GM21528 (cell line): ENCODE measurements around the gene GAB4.
"Not testable (repeated sequence)": the region's sequence is repeated elsewhere in the genome, so short reads cannot be mapped to it uniquely, and the experiment has no call there.

Experiments
- ATAC-seq: cut with Tn5 transposase; IDR thresholded peaks from one replicate; pipeline ENCODE4 v1.9.1; 2021; ENCODE audit warnings: mild to moderate bottlenecking, moderate library complexity; ENCODE audit not compliant: unreplicated experiment, low FRiP score

GAB4 gene, protein sequence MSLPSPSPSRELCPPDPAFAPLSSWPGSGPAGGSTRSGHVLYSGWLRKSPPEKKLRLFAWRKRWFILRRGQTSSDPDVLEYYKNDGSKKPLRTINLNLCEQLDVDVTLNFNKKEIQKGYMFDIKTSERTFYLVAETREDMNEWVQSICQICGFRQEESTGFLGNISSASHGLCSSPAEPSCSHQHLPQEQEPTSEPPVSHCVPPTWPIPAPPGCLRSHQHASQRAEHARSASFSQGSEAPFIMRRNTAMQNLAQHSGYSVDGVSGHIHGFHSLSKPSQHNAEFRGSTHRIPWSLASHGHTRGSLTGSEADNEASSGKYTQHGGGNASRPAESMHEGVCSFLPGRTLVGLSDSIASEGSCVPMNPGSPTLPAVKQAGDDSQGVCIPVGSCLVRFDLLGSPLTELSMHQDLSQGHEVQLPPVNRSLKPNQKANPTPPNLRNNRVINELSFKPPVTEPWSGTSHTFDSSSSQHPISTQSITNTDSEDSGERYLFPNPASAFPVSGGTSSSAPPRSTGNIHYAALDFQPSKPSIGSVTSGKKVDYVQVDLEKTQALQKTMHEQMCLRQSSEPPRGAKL

DNA sequence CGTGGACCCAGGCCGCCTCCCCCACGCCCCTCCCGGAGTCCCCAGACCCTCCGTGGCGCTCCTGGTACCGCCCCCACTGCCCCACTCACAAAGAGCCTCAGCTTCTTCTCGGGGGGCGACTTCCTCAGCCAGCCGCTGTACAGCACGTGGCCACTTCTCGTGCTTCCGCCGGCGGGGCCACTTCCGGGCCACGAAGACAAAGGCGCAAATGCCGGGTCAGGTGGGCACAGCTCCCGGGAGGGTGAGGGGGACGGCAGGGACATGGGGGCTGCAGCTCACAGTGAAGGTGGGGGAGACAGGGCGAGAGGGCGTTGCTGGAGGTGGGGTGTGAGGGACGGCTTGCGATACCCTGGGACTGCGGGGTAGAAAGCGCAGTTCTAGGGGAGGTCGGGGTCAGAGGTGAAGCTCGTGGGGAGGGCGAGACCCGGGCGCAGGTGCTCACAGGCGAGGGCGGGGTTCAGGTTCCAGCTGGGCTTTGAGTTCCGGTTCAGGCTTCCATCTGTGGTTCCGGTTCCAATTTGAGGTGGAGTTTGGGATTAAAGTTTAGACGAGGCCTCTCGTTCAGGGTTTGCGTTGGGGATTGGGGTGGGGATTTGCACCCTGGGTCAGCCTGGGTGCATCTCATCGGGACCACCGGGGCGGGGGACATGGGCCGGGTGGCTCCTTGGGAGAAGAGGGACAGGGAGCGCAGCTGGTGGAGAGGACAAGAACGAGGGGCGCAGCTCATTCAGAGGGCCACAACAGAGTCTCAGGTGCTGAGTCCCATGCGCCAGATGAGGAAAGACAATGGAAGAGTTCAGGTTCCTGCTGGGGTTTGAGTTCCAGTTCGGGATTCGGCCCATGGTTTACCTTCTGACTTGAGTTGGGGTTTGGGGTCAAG is at the start of gene GAB4:
GAB4 (minus strand) TSS at position 371 of the 880 bp plus-strand sequence; CDS start at position 263, 108 bp downstream.
- ATAC-seq, result no peak

DNA sequence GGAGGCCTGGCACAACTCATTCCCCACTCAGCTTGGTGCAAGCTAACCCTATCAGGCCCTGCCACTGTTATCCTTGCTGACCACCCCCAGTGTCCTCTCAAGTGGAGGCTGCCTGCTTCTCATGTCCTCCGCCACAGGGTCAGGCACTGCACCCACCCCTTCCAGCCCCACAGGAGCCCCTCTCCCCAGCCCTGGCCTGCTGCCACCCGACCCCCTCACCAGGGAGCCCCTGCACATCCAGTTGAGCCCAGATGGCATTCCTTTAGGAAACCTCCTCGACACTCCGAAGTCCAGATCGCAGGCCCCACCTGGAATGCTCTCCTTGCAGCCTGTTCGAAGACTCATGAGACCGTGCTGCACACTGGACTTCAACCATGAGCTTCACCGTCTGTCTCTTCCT is 48.8 kb upstream of the GAB4 start:
- ATAC-seq, result no peak

DNA sequence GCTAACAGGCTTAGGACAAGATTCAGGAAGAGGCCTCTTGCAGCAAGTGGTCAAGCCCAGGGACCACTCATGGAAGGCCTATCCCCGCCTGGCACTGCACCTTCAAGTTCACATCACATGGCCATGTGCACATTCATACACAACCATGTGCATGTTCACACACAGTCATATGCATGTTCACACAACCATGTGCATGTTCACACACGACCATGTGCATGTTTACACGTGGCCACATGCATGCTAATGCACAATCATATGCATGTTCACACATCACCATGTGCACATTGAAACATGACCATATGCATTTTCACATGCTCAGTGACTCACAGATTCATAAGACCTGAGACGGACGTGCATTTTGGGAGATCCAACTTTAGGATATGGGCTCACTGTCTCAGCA is 48.0 kb upstream of the GAB4 start:
- ATAC-seq, result no peak

DNA sequence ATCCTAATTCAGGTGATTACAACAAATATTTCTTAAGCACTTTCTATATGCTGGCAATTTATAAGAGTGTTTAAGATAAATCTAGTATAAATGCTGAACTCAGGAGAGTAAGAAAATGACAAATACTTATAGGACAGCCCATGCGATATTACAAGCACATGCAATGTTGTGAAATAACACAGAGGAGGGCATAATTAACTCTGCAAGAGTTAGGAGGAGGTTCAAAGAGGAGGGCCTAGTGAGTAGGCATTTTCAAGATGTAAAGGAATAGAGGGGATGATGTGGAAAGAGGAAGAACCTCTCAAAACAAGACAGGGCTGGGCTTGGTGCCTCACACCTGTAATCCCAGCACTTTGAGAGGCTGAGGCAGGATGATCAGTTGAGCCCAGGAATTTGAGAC is 39.6 kb upstream of the GAB4 start:
- ATAC-seq, result no peak

DNA sequence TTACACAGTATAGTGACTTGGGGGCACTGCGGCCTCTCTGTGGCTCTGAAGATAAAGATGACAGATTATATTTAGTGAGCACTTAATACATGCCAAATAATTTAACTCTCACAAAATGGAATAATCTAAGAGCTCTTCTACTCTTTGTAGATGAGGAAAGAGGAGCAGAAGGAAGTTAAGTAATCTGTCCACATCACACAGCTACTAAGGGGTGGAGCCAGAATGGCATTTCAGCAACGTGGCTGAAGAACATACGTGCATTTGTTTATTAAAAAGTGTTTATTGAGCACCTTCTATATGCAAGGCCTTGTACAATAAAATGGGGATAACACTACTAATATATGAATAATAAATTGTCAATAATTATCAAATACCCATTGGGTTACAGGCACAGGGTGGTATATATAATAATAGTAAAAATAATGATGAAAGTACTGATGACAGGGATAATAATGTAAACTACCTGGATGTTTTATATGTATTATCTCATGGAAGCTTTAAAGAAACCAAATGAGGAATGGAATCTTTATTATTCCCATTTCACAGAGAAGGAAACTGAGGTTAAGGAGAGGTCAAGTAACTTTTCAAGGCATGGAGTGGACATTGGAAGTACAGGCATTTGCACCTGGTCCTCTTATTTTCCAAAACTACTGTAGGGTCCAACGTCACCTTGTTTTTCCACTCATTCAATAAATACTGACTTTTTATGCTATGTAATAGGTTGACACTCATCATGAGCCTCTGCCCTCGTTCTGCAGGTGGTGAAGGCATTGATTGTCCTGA is 38.7 kb upstream of the GAB4 start:
- no peak for ATAC-seq

DNA sequence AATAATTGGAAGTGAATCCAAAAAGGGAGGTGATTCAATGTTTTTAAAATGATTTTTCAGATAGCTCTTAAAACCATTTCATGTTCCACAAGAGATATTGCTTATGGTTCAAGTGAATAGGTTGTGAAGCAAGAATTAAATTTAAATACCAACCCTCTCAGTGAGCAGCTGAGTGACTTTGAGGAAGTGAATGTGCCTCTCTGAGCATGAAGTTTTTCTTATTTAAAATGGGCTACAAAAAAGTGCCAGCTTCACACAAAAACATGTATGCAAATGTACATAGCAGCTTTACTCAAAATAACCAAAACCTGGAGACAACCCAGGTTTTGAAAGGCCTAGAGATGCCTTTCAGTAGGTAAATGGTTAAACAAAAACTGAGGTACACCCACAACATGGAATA is 35.5 kb upstream of the GAB4 start:
- ATAC-seq, result no peak

DNA sequence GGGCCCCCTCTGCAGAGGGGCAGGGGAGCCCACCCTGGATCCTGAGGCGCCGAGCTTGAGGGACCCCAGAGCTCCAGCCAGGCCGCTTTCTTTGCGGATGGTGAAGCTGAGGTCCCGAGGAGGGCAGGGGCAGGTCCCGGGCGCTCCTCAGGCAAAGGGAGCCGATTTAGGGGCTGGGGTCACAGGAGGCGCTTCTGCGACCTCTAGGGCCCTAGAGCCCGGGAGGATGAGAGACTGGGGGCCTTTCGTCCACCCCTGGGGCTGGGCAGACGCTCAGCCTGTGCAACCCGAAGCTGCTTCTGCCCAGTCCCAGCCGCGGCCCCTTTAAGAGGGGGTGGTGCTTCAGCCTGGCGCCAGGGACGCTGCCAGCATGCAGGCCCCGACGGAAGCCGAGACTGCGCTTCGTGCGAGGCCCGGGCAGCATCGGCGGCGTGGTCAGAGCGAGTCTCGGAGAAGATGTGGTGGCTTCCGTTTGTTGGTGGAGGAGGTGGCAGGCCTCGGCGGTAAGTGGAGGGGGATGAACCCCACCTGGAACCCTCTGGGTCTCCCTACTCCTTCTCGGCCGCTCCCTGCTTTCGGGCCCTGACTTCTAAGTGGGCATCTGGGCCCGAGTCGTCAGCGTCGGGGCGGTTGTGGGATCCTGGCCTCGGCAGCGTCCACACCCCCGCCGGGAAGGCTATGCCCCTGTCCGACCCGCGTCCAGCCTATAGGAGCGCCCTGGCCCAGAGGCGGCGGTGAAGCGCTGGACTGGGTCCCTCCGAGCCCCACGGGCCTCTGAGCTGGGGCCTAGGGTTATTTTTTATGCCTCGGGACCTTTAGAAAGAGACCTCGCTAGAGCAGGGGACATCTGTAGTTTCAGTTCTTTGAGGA is 29.1 kb upstream of the GAB4 start:
- peak; percentile 49 for ATAC-seq

DNA sequence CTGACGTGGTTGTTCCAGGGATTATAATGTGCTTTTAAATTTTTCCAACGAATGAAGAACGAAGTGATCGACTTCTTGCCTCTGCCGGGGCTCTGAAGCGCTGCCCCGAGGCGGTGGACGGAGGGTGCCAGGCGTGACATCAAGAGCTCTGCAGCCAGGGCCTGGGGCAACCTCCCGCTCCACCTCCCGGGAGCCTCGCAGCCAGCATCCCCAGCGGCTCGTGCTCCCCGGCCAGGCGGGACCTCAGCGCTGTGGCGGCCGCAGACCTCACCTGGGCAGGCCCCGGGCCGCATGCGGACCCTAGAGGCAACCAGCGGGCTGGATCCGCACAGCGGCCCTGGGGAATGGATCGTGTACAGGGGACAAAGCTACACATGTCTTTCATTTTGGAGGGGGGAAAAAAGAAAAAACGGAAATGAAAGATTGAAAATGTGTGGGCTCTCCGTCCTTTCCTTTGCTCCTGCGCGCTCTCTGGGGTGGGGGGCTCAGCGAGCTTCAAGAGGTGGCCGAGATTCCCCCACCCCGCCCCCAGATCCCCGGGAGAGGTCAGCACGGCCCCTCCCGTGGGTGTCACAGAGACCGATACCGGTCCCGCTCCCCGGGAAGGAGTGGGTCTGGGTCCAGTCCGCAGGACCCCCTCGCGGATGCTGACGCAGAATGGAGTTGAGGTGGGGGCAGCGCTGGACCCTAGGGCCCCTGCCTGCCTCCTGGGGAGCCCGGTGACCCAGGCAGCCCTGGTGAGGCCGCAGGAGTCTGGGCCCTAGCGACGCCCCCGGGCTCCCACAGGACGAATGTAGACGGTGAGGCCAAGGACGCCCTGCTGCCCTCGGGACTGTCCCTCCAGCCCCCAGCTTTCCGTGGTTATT is 28.2 kb upstream of the GAB4 start:
- peak; percentile 29 for ATAC-seq

DNA sequence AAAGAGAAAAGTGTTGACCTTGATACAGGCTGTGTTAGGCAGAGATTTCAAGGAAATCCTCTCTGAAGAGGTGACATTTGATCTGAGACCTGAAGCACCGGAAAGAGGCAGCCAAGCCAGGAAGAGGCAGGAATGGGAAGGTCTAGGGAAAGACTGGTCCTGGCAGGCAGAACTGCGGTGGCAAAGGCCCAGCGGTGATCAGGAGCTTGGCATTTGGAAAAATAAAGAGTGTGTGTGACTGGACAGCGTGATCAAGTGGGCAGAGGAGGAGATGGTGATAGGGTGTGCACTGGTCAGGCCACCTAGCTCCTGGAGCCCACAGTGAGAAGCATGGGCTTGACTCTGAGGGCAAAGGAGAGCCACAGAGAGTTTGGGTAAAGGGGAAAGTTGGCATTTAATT is 27.2 kb upstream of the GAB4 start:
- ATAC-seq, result no peak

DNA sequence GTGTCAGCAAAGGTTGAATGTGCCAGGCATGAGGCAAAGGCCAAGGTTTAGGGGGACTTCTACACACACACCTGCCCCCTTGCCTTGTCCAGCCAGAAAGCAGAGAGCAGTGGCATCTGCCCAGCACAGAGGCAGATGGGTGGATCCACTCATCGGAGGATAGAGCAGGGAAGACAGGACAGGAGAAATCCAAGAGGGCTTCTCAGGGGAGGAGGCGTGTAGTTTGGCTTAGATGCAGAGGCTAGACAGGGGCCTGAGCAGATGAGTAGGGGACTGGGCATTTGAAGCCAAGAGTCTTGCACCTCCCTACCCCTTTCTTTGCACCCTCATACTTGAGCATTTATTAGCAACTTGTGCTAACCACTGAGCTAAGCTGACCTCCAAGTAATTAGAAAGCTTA is 26.5 kb upstream of the GAB4 start:
- not testable (repeated sequence) for ATAC-seq

DNA sequence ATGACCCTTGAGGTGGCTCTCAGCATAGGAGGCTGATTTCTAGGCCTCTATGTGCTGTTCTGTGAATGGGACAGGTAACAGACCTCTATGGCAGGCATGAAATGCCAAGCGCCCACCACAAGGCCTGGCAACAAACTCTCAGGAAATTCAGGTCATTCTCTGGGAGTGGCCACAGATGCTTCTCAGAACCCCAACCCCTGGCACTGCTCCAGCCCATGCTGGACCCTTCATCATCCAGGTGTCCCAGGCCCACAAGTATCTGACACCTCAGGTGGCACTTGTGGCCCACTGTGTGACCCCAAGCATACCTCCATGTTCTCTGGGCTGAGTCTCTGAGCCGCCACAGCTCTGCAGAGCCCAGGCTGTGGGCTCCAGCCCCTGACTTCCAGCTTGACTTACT is 24.3 kb upstream of the GAB4 start:
- not testable (repeated sequence) for ATAC-seq

DNA sequence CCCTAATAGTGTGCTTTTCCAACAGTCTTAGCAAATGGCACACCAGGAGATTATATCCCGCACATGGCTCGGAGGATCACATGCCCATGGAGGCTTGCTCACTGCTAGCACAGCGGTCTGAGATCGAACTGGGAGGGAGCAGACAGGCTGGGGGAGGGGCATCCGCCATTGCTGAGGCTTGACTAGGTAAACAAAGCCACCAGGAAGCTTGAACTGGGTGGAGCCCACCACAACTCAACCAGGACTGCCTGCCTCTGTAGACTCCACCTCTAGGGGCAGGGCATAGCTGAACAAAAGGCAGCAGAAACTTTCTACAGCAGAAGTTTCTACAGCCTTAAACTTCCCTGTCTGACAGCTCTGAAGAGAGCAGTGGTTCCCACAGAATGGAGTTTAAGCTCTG is 16.4 kb upstream of the GAB4 start:
- ATAC-seq, result not testable (repeated sequence)

DNA sequence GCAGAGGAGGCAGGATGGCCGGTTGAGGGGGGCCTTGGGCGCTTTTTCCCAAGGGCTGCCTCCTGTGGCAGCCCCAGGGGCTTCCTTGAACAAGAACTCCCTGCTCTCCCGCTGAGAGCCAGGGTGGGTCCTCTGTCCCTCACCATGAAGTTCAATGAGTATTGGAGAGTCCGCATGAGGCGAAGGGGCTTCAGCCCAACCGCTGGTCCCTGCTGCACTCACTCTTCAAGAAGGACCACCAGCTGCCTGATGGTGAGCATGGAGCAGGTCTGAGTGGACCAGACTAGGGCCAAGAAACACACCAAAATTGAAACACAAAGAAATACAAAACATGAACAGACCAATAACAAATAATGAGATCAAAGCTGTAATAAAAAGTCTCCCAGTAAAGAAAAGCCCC is 7.5 kb upstream of the GAB4 start:
- ATAC-seq, result not testable (repeated sequence)

DNA sequence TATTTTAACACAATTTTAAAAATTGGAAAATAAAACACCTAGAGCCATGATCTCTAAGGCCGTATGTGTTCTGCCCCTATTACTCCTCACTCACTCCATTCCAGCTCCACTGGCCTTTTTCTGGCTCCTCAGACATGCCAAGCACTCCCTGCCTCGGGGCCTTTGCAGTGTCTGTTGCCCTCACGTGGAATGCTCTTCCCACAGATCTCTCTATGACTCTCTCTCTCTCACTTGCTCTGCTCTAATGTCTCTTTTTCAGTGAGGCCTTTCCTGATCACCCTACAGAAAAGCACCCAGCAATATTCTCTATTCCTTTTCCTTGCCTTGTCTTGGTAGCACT is 6.0 kb upstream of the GAB4 start:
- ATAC-seq, result not testable (repeated sequence)

DNA sequence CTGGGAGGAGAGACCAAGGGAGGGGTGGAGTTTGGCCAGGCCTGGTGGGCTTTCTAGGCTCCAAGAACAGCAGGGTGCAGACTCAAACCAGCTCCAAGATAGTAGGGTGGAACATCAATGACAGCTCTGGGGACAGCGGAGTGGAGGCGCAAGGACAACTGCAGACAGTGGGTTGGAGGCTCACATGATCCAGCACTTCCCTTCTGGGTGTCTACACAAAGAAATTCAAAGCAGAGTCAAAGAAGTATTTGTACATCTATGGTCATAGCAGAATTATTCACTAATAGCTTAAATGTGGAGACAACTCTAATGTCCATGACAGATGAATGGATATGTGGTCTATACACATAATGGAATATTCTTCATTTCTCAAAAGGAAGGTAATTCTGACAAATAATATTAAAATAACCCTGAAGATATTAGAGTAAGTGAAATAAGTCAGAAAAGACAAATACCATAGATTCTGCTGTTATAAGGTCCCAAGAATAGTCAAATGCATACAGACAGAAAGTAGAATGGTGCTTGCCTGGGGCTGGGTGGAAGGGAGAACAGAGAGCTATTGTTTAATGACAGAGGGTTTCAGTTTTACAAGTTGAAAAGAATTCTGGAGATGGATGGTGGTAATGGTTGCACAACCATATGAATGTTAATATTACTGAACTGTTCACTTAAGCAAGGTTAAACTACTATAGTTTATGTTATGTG is 5.5 kb upstream of the GAB4 start:
- ATAC-seq, result no peak

DNA sequence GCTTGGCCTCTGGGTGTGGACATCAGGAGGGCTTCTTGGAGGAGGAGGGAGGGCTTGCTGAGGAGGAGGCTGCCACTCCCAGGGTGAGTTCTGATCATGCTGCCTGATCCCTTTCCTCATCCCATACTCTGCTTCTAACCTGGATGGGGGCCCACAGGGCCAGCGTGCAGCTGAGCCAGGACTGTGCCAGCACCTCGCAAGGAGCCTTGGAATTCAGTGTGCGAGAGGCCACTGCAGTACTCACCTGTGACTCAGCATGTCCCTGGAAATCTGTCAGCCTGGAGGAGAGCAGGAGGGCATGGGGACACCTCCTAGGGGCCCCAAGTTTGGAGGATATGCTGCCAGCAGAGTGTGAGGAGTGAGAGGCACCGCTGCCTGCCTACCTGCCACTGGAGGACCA is 4.2 kb upstream of the GAB4 start:
- no peak for ATAC-seq

DNA sequence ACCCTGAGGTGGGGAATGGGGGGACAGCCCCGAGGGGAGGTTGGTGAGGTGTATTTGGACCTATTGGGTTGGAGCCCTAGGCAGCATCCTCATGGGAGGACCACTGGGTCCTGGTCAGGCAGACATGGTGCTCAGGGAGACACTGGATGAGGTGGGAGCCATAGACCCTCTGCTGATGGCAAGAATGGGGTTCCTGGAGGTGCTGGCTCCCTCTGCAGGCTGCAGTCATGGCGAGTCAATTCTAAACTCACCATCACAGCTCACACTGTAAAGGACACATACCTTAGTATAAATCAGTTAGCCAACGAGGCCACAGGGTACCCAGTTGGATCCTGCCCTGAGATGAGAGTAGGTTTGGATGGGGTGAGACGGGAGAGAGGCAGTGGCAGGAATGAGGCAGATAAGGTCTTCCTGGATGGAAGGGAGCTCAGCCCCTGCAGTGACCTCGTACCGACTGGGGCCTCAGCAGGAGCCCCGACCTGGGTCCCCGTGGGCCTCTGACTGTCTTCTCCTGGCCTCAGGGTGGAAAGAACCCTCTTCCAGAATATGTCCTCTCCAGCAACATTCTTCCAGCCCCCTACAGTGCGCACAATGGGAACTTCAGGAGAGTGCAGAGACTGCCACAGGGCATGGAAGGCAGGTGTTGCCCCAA is 1.7 kb upstream of the GAB4 start:
- no peak for ATAC-seq

DNA sequence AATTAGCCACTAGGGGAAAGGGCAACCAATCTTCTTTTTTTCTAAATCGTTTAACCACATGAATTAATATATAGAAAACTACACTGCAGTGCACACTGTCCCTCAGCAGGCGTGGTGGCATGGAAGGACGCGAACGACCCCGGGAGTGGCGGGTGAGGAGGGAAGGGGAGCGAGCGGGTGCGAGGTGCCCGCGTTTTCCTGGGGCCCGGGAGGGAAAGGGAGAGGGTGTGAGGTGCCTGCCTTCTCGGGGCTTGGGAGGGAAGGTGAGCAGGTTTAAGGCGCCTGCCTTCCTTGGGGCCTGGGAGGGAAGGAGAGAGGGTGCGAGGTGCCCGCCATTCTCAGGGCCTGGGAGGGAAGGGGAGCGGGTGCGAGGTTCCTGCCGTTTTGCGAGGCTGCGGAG is 765 bp downstream of the GAB4 start:
- ATAC-seq, result no peak
